ENCODE measurements around the gene HCFC1.
A peak's percentile ranks its signal among the peaks of the same experiment; 100 is the strongest.

- TF ChIP-seq CTCF (IDR thresholded peaks at IDR 0.05; ENCODE audit: control extremely low read depth in 1 of 3, insufficient read depth in 1 of 3, low read depth in 1 of 3, low read length in 3 of 3), result peak in 1 of 3 experiments; percentile 1; a peak in 1 of 4 replicates
- no peak for TF ChIP-seq GTF2F1 (IDR thresholded peaks at IDR 0.05; ENCODE audit: borderline replicate concordance, low read depth, low read length)
- no peak for TF ChIP-seq USF2 (IDR thresholded peaks at IDR 0.05; ENCODE audit: low read length)
Measured at GRCh38 chrX:153938226-153938786, 33.3 kb downstream of the HCFC1 start.
